ENCODE measurements around the gene RAB40C. TPM values are rescaled to one million over a fixed set of nuclear protein-coding genes. Genes with fewer than 3 reads are reported as not detected.

The RAB40C gene
- total RNA-seq, 1 donor from 2014 or later, result 30.6 TPM

DNA sequence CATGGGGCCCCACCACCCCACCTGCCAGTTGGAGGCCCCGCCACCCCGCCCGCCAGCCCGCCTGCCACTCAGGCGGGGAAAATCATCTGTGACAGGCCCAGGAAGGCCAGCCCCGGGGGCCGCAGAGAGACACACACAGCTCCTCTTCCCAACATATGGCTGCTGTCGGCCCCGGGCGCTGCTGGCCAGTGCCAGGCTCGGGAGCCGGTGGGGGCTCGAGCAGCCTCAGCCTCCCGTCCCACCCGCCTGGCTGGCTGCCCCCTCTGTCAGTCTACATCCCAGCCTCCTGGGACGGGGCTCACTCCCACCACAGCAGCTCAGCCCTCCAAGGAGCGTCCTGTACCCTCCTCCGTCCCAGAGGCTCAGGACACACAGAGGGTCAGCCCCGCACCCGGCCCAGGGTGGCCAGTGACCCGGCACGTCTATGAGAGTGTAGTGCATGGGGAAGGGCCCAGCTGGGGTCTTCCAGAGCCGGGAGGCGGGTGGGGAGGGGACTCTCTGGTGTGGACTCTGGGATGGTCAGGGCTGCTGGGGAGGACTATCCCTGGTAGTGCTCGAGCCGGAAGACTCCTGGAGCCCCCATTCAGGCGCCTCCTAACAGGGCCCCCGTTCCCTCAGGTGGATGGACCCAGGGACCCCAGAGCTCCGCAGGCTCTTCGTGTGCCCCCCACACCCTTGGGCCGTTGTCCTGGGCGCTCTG lies 33.2 kb upstream of the RAB40C start:
- H3K27me3 Mint-ChIP-seq, result peaks cover 14% of the 10 kb centered on the region
- no peak overlapping the region for H3K27ac Mint-ChIP-seq
- H3K4me3 Mint-ChIP-seq (ENCODE audit: low read depth), result no peak overlapping the region
- no peak for DNase-seq (ENCODE audit: low spot score, unreplicated experiment)
- peaks cover 1% of the 10 kb centered on the region for H3K36me3 Mint-ChIP-seq (ENCODE audit: insufficient read depth)
- no peaks in the 10 kb centered on the region for H3K4me1 Mint-ChIP-seq (ENCODE audit: low read depth)
- no peaks in the 10 kb centered on the region for H3K9me3 Mint-ChIP-seq (ENCODE audit: low read depth)
- TF ChIP-seq, protein P1, sequence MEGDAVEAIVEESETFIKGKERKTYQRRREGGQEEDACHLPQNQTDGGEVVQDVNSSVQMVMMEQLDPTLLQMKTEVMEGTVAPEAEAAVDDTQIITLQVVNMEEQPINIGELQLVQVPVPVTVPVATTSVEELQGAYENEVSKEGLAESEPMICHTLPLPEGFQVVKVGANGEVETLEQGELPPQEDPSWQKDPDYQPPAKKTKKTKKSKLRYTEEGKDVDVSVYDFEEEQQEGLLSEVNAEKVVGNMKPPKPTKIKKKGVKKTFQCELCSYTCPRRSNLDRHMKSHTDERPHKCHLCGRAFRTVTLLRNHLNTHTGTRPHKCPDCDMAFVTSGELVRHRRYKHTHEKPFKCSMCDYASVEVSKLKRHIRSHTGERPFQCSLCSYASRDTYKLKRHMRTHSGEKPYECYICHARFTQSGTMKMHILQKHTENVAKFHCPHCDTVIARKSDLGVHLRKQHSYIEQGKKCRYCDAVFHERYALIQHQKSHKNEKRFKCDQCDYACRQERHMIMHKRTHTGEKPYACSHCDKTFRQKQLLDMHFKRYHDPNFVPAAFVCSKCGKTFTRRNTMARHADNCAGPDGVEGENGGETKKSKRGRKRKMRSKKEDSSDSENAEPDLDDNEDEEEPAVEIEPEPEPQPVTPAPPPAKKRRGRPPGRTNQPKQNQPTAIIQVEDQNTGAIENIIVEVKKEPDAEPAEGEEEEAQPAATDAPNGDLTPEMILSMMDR (IDR thresholded peaks at IDR 0.05; ENCODE audit: unreplicated experiment), result no peak

DNA sequence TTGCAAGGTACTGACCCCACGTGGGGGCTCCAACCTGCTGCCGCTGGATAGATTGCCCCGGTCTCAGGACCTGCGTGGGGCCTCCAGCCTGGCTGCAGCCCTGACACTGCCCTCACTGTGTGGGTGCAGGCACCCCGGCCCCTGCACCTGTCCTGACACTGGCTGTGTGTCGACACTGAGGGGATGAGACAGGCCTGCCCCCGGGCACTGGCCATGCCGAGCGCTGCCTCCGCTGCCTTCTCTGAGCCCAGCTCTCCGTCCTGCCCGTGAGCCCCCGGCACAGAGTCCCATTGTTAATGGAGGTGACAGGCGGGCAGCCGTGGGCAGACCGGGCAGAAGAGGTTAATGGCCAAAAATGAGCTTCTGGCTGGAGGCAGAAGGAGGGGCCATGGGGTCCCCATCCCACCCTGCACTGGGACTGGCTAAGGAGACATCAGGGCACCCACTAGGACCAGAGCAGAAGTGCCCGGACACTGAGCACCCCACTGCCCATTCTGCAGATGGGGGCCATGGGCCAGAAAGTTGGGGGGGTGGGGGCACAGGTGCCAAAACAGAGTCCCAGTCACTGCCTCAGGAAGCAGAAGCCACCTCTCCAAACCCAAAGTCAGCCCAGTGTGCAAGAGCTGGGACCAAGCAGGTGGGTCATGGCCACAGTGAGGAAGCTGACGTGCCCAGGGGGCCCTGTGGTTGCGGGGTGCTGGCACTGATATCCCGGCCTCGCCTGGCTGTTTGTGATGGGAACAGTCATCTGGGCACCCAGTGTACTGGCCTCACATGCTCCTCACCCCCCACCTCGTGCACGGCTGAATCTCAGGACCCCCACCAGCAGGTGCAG lies 32.2 kb upstream of the RAB40C start:
- Mint-ChIP-seq H3K4me1 (ENCODE audit: low read depth) (no peaks in the 10 kb centered on the region), H3K27me3 (peaks cover 21% of the 10 kb centered on the region), H3K9me3 (ENCODE audit: low read depth) (no peaks in the 10 kb centered on the region), H3K27ac (no peak overlapping the region), H3K4me3 (ENCODE audit: low read depth) (no peak overlapping the region), H3K36me3 (ENCODE audit: insufficient read depth) (peaks cover 1% of the 10 kb centered on the region)
- TF ChIP-seq, protein P1 (IDR thresholded peaks at IDR 0.05; ENCODE audit: unreplicated experiment), result no peak
- no peak for DNase-seq (ENCODE audit: low spot score, unreplicated experiment)

DNA sequence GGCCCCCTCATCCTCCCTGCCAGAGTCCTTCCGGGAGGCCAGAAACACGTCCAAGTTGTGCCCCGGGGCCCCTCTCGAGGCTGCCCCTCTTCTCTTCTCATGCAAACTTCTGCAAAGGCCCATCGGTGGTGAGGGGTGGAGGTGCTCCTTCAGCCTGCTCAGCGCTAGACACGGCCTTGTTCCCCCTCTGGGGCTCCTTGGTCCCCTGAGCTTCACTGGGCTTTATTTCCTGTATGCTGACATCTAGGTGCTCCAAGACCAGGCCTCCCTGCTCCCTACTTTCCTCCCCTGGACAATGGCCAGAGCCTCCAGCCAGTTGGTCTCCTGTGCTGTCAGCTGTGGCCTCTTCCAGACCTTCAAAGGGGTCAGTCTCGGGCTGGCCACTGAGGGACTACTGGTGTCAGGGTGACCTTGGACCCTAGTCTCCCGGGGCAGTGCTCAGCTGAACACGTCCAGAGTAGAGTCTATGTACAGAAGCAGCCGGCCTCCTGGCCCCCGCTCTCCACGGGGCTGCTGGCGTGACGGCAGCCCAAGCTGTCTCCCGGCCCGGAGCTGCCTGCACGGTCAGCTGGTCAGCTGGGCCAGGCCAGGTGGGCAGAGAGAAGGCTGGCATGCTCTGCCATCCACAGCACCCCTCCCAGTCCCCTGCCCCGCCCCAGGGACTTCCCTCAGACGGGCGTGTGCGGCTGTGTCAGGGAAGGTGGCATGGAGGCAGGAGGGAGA lies 31.4 kb upstream of the RAB40C start:
- Mint-ChIP-seq H3K36me3 (ENCODE audit: insufficient read depth) (peaks cover 1% of the 10 kb centered on the region), H3K27ac (no peak overlapping the region), H3K4me3 (ENCODE audit: low read depth) (no peak overlapping the region), H3K4me1 (ENCODE audit: low read depth) (no peaks in the 10 kb centered on the region), H3K9me3 (ENCODE audit: low read depth) (no peaks in the 10 kb centered on the region), H3K27me3 (peaks cover 24% of the 10 kb centered on the region)
- no peak for DNase-seq (ENCODE audit: low spot score, unreplicated experiment)
- TF ChIP-seq, protein P1 (IDR thresholded peaks at IDR 0.05; ENCODE audit: unreplicated experiment), result no peak

DNA sequence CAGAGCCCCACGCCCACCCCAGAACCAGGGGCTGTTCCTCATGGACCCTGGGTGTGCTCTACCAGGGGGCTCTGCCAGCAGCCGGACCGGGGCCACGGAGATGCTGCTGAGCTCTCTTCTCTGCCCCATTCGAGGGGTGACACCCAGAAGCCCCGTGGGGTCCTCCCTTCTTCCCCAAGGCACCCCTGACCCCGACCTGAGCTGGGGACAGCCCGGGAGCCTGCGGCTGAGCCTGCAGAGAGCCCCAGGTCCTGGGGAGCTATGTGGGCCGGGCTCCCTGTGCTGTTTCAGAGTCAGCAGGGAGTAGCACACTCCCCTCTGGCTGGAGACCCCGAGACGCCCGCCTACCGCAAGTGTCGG lies 30.9 kb upstream of the RAB40C start:
- Mint-ChIP-seq H3K4me3 (ENCODE audit: low read depth) (no peak overlapping the region), H3K4me1 (ENCODE audit: low read depth) (no peaks in the 10 kb centered on the region), H3K36me3 (ENCODE audit: insufficient read depth) (peaks cover 1% of the 10 kb centered on the region), H3K27ac (no peak overlapping the region), H3K27me3 (peaks cover 24% of the 10 kb centered on the region), H3K9me3 (ENCODE audit: low read depth) (no peaks in the 10 kb centered on the region)
- TF ChIP-seq, protein P1 (IDR thresholded peaks at IDR 0.05; ENCODE audit: unreplicated experiment), result no peak
- no peak for DNase-seq (ENCODE audit: low spot score, unreplicated experiment)

Measured in progenitor cell of endocrine pancreas (in vitro differentiated cells).